Adrenal gland (tissue), 12 donors: ENCODE data around the gene DMD. TPM values are rescaled to one million over a fixed set of nuclear protein-coding genes. Genes with fewer than 3 reads are reported as not detected.
"Not testable (repeated sequence)": the region's sequence is repeated elsewhere in the genome, so short reads cannot be mapped to it uniquely, and the experiment has no call there.

Experiments used
- DNase-seq, 7 donors: peaks; one replicate each; pipeline ENCODE4 v3.0.0-alpha.2; 2019 to 2020
- H3K27ac ChIP-seq, 5 donors: fragments of 200-600 bp; sonication (generic) in 4 of 5; 1 replicate in 3 of 5; 2 replicates in 2 of 5; pipeline versions ENCODE4 v1.5.1 to v1.8.0; 2016 to 2020; ENCODE audit warnings: mild to moderate bottlenecking in 1 of 5
- H3K27me3 ChIP-seq: fragments of 200-600 bp; 2 replicates; pipeline ENCODE4 v1.8.0; 2021
- H3K36me3 ChIP-seq, 2 donors: fragments of 200-600 bp; replicated peaks in 1 of 2; 1 replicate in 1 of 2; 2 replicates in 1 of 2; pipeline versions ENCODE4 v1.5.1 to v1.8.0; 2018 to 2022
- H3K4me1 ChIP-seq, 2 donors: fragments of 200-600 bp; replicated peaks in 1 of 2; 1 replicate in 1 of 2; 2 replicates in 1 of 2; pipeline versions ENCODE4 v1.5.1 to v1.8.0; 2018 to 2021
- H3K4me3 ChIP-seq, 4 donors: fragments of 200-600 bp; sonication (generic) in 3 of 4; one replicate each; pipeline ENCODE4 v1.5.1; 2016 to 2018
- H3K9me3 ChIP-seq, 3 donors: fragments of 200-600 bp; sonication (generic) in 1 of 3; replicated peaks in 1 of 3; 1 replicate in 2 of 3; 2 replicates in 1 of 3; pipeline versions ENCODE4 v1.5.1 to v1.8.0; 2016 to 2021
- POLR2A ChIP-seq, 2 donors: fragments of 450-650 bp; IDR thresholded peaks; one replicate each; pipeline ENCODE4 v1.6.1; 2017; ENCODE audit warnings: antibody characterized with exemption in 2 of 2, mild to moderate bottlenecking in 2 of 2, moderate library complexity in 1 of 2
- WGBS, 4 donors: extraction: QIAGEN DNeasy Blood & Tissue Kit in 2 of 4; methylation state at CpG; one replicate each; pipeline versions ENCODE4 v1.1.5 to v1.1.7; 2013 to 2017; 5-methylcytosine and 5-hydroxymethylcytosine counted together
- intact Hi-C, 2 donors: fragments of 100-400 bp; cut with DNase I; formaldehyde crosslinking; loops; one replicate each; pipeline versions ENCODE4 v1.14.1 to v1.15.0; 2022 to 2023
- polyA plus RNA-seq, 3 donors: library from polyadenylated mRNA; stranded (reverse); fragments of 200-250 nt in 2 of 3; fragments of 350-450 nt in 1 of 3; fragmentation: Illumina TruSeq in 1 of 3; extraction: RNeasy Lipid Tissue Mini Kit (QIAGEN cat#74804) in 1 of 3; gene quantifications; one replicate each; pipeline ENCODE4 v1.2.3, GENCODE V29; 2013 to 2014
- total RNA-seq, 9 donors: library from RNA; depleted of rRNA in 4 of 9; stranded (reverse); fragments of >200 nt in 4 of 9; fragments of 120-200 nt in 1 of 9; fragmentation: NEBNext Ultra II Directional in 1 of 9; extraction: Animal tissue kit (Norgen Biotek cat#: 25700) in 1 of 9; gene quantifications; one replicate each; pipeline versions ENCODE4 v1.1.0 to v1.2.4, GENCODE V29; 2013 to 2023
- TF ChIP-seq, protein P1 (sequence below), 6 experiments: fragments of 450-650 bp in 4 of 6; fragments of 200-600 bp in 2 of 6; sonication (generic) in 1 of 6; IDR thresholded peaks; 1 replicate in 5 of 6; 2 replicates in 1 of 6; pipeline versions ENCODE4 v1.5.1 to v1.8.0; 2016 to 2021; ENCODE audit warnings: antibody characterized with exemption in 6 of 6, mild to moderate bottlenecking in 2 of 6, moderate library complexity in 1 of 6
- donor health status: healthy with polysubstance abuse.
- donor health status: Bipolar disorder and iron deficiency.
- donor health status: DM: yes; HTN: yes; CAD: no.
- donor health status: DM: no; HTN: no; CAD: no.
- donor health status: DM: no; HTN: no; CAD: no.
- donor health status: DM: yes; HTN: yes; CAD: no.

Gene DMD
- total and polyA plus RNA-seq, 12 donors: 14.6 to 89.7 (median 36.2) TPM

DNA sequence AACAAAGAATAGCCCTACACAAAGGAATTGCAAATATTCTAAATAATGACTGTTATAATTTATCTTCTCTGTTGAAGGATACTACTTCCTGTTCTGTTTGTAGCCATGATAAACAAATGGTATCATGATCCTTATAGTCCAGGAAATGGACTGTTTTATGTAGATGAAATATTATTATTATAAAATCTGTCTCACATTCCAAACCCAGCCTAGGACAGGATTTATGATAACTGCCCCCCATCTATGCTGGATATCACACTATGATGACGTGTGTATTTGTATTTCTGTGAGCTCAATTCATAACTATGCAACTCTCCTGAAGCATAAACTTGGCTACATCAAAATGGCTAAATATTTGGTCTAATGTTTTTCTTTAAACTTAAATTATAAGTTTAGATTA lies 21.3 kb downstream of the DMD start:
- H3K27ac ChIP-seq: no peak overlapping the region
- no peak overlapping the region for H3K4me3 ChIP-seq
- H3K9me3 ChIP-seq: no peaks in the 10 kb centered on the region
- no peak for DNase-seq
- no peak for TF ChIP-seq POLR2A (IDR thresholded peaks at IDR 0.05)
- TF ChIP-seq, protein P1, sequence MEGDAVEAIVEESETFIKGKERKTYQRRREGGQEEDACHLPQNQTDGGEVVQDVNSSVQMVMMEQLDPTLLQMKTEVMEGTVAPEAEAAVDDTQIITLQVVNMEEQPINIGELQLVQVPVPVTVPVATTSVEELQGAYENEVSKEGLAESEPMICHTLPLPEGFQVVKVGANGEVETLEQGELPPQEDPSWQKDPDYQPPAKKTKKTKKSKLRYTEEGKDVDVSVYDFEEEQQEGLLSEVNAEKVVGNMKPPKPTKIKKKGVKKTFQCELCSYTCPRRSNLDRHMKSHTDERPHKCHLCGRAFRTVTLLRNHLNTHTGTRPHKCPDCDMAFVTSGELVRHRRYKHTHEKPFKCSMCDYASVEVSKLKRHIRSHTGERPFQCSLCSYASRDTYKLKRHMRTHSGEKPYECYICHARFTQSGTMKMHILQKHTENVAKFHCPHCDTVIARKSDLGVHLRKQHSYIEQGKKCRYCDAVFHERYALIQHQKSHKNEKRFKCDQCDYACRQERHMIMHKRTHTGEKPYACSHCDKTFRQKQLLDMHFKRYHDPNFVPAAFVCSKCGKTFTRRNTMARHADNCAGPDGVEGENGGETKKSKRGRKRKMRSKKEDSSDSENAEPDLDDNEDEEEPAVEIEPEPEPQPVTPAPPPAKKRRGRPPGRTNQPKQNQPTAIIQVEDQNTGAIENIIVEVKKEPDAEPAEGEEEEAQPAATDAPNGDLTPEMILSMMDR (IDR thresholded peaks at IDR 0.05): no peak
- WGBS, 4 donors: 64 to 73% (median 68%) methylated on average over 1 of the region's 1 CpG
- H3K27me3 ChIP-seq: no peaks in the 10 kb centered on the region
- intact Hi-C loops: no loop called here
- H3K4me1 ChIP-seq: no peaks in the 10 kb centered on the region
- H3K36me3 ChIP-seq: no peaks in the 10 kb centered on the region

- H3K36me3 ChIP-seq: no peaks in the 10 kb centered on the region
- DNase-seq: no peak
- no peaks in the 10 kb centered on the region for H3K9me3 ChIP-seq
- TF ChIP-seq POLR2A (IDR thresholded peaks at IDR 0.05): no peak
- TF ChIP-seq, protein P1 (IDR thresholded peaks at IDR 0.05): no peak
- H3K4me1 ChIP-seq: no peaks in the 10 kb centered on the region
- H3K4me3 ChIP-seq: no peak overlapping the region
- H3K27ac ChIP-seq: no peak overlapping the region
- no peaks in the 10 kb centered on the region for H3K27me3 ChIP-seq
- intact Hi-C loops: no loop called here
Measured at GRCh38 chrX:33188881-33189280, 22.5 kb downstream of the DMD start.

DNA sequence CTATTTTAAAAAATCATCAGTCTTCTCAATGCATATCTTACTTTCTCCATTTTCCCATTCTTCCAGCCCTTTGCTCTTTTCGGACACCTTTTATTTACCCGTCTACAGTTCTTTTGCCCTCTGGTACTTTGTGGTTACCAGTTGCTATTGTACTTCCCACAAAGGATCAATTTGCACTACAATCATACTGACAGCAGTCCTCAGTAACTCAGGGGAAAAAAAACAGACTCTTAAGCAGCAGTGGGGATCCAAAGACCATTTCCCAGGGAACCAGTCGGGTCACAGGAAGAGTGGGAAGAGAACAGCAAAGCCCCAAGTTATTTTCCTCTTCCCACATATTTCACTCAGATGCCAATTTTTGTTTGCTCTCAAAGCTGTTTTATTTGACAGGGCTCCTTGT lies 23.1 kb downstream of the DMD start:
- Histone ChIP-seq H3K36me3 (no peaks in the 10 kb centered on the region), H3K4me1 (no peaks in the 10 kb centered on the region), H3K9me3 (no peaks in the 10 kb centered on the region), H3K27me3 (no peaks in the 10 kb centered on the region), H3K27ac (no peak overlapping the region), H3K4me3 (no peak overlapping the region)
- intact Hi-C loops: no loop called here
- no peak for TF ChIP-seq POLR2A (IDR thresholded peaks at IDR 0.05)
- TF ChIP-seq, protein P1 (IDR thresholded peaks at IDR 0.05): no peak
- WGBS, 4 donors: 30 to 47% (median 43%) methylated on average over 3 of the region's 3 CpGs
- DNase-seq: no peak

- intact Hi-C loops, H3K27me3 ChIP-seq, H3K27ac ChIP-seq, H3K4me1 ChIP-seq, H3K36me3 ChIP-seq, H3K9me3 ChIP-seq, DNase-seq, H3K4me3 ChIP-seq: not testable (repeated sequence)
- 77 to 95% (median 85%) methylated on average over 9 to 10 of the region's 10 CpGs for WGBS, 4 donors
Measured at GRCh38 chrX:33184803-33185202, 26.5 kb downstream of the DMD start.

DNA sequence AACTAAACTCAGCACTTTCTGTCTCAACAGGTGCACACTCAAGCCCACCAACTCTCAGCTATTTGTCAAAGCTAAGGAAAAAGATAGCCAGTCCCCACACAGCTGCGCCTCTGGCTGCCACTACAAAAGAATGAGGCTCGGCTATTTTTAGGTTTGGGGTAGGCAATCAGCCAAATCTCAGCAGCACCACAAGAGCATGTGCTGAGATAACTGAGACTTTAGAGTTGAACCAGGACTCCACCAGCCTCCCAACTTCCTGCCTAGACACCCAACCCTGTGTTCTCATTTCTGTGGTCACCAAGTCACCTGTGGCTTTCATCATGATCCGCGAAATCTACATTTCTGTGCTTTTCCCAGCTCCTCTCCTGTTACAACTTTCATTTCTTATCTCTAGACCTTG lies 28.0 kb downstream of the DMD start:
- peak in 1 of 2 donors; percentile 34 for TF ChIP-seq POLR2A (IDR thresholded peaks at IDR 0.05)
- TF ChIP-seq, protein P1 (IDR thresholded peaks at IDR 0.05): no peak
- DNase-seq: peak; percentile 49 to 80 (median 69)
- Histone ChIP-seq H3K4me1 (no peaks in the 10 kb centered on the region), H3K4me3 (peak overlapping the region in 1 of 4 donors; percentile 2), H3K27ac (peak overlapping the region in 4 of 5 donors; percentile 12 to 50 (median 30)), H3K36me3 (no peaks in the 10 kb centered on the region), H3K27me3 (no peaks in the 10 kb centered on the region), H3K9me3 (no peaks in the 10 kb centered on the region)
- 10 to 22% (median 15%) methylated on average over 4 of the region's 4 CpGs for whole genome bisulfite sequencing, 4 donors
- intact Hi-C loops: no loop called here
